ENCODE measurements around the gene MAP1LC3B2.

DNA sequence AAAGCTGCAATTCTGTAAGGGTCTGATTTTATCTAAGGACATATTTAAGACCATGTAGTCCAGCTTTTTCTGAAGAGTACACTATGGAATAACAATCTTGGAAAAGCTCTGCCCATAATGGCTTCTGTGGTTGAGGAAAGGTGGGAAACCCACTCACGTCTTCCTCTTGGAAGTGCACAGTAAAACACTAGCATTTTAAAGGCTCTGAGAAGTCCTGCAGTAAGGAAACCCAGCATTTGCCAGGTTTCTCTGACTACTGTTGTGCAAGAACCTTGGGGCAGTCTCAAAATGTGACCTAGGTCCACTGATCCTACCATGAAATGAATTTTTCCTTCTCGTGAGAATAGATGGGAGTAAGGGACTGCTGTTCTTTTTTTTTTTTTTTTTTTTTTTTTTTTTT, 11.9 kb downstream of the MAP1LC3B2 start:
- TF ChIP-seq, protein P1, sequence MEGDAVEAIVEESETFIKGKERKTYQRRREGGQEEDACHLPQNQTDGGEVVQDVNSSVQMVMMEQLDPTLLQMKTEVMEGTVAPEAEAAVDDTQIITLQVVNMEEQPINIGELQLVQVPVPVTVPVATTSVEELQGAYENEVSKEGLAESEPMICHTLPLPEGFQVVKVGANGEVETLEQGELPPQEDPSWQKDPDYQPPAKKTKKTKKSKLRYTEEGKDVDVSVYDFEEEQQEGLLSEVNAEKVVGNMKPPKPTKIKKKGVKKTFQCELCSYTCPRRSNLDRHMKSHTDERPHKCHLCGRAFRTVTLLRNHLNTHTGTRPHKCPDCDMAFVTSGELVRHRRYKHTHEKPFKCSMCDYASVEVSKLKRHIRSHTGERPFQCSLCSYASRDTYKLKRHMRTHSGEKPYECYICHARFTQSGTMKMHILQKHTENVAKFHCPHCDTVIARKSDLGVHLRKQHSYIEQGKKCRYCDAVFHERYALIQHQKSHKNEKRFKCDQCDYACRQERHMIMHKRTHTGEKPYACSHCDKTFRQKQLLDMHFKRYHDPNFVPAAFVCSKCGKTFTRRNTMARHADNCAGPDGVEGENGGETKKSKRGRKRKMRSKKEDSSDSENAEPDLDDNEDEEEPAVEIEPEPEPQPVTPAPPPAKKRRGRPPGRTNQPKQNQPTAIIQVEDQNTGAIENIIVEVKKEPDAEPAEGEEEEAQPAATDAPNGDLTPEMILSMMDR (IDR thresholded peaks at IDR 0.05) = no peak
- TF ChIP-seq POLR2A (IDR thresholded peaks at IDR 0.05) (no peak), EP300 (IDR thresholded peaks at IDR 0.05) (no peak)
